Ascending aorta (tissue), 2 donors: ENCODE results near the gene COQ5. TPM values are rescaled to one million over a fixed set of nuclear protein-coding genes. Genes with fewer than 3 reads are reported as not detected.

Experiments used
- DNase-seq, 2 donors: peaks; one replicate each; pipeline ENCODE4 v3.0.0-alpha.2; 2019; ENCODE audit warnings: low spot score in 2 of 2
- H3K27ac ChIP-seq, 2 donors: fragments of 200-600 bp; sonication (generic); one replicate each; pipeline ENCODE4 v1.5.1; 2016 to 2017; ENCODE audit warnings: mild to moderate bottlenecking in 1 of 2
- H3K27me3 ChIP-seq: fragments of 200-600 bp; sonication (generic); one replicate; pipeline ENCODE4 v1.5.1; 2017
- H3K36me3 ChIP-seq, 2 donors: fragments of 200-600 bp; sonication (generic); one replicate each; pipeline ENCODE4 v1.5.1; 2016
- H3K4me1 ChIP-seq, 2 donors: fragments of 200-600 bp; sonication (generic); one replicate each; pipeline ENCODE4 v1.5.1; 2016 to 2017; ENCODE audit warnings: mild to moderate bottlenecking in 1 of 2
- H3K4me3 ChIP-seq, 2 donors: fragments of 200-600 bp; sonication (generic); one replicate each; pipeline ENCODE4 v1.5.1; 2016 to 2017; ENCODE audit warnings: mild to moderate bottlenecking in 1 of 2
- H3K9me3 ChIP-seq, 2 donors: fragments of 200-600 bp; sonication (generic); one replicate each; pipeline ENCODE4 v1.5.1; 2016
- CTCF ChIP-seq, 3 experiments: fragments of 200-600 bp in 2 of 3; fragments of 450-650 bp in 1 of 3; sonication (generic) in 2 of 3; IDR thresholded peaks; one replicate each; pipeline ENCODE4 v1.5.1; 2016 to 2019; ENCODE audit warnings: antibody characterized with exemption in 3 of 3, mild to moderate bottlenecking in 1 of 3, moderate library complexity in 1 of 3
- intact Hi-C: fragments of 100-400 bp; cut with DNase I; formaldehyde crosslinking; loops from one replicate; pipeline ENCODE4 v1.15.1; 2023
- total RNA-seq: library from RNA; depleted of rRNA; stranded (reverse); fragments of >200 nt; gene quantifications from one replicate; pipeline ENCODE4 v1.1.0, GENCODE V29; 2016

COQ5 gene
- total RNA-seq, 1 donor from 2014 or later: 5.9 TPM

GRCh38 chr12:120485961-120486881 is 42.7 kb downstream of the COQ5 start:
- Histone ChIP-seq H3K27ac (no peak overlapping the region), H3K4me1 (no peaks in the 10 kb centered on the region), H3K27me3 (no peaks in the 10 kb centered on the region), H3K9me3 (no peaks in the 10 kb centered on the region), H3K36me3 (peaks cover 0 to 9% of the 10 kb centered on the region in 2 donors), H3K4me3 (no peak overlapping the region)
- TF ChIP-seq CTCF (IDR thresholded peaks at IDR 0.05): no peak
- intact Hi-C loops: no loop called here
- DNase-seq: no peak

DNA sequence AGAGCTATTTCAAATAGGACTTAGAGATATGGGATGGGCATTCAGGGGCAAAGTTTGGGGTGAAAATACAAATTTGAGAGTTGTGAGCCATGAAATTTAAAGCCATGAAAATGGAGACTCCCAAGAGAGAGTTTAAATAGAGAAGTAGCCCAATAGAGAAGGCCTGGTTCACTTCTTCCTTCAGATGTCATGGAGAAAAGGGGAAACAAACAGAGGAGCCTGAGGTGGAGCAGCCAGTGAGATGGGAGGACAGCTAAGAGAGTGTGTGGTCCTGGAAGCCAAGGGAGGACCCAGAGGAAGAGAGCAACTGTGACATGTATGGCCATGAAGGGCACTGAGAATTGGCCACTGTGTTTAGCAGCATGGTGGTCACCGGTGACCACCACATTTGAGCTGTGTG is 45.3 kb downstream of the COQ5 start:
- Histone ChIP-seq H3K27ac (no peak overlapping the region), H3K9me3 (no peaks in the 10 kb centered on the region), H3K4me1 (no peaks in the 10 kb centered on the region), H3K36me3 (peaks cover 0 to 9% of the 10 kb centered on the region in 2 donors), H3K27me3 (no peaks in the 10 kb centered on the region), H3K4me3 (no peak overlapping the region)
- no peak for TF ChIP-seq CTCF (IDR thresholded peaks at IDR 0.05)
- no peak for DNase-seq
- intact Hi-C loops: no loop called here

GRCh38 chr12:120481022-120481767 is 47.8 kb downstream of the COQ5 start:
- intact Hi-C loops: no loop called here
- DNase-seq: no peak
- Histone ChIP-seq H3K4me1 (no peaks in the 10 kb centered on the region), H3K36me3 (peaks cover 0 to 9% of the 10 kb centered on the region in 2 donors), H3K9me3 (no peaks in the 10 kb centered on the region), H3K27ac (no peak overlapping the region), H3K27me3 (no peaks in the 10 kb centered on the region), H3K4me3 (no peak overlapping the region)
- TF ChIP-seq CTCF (IDR thresholded peaks at IDR 0.05): no peak

DNA sequence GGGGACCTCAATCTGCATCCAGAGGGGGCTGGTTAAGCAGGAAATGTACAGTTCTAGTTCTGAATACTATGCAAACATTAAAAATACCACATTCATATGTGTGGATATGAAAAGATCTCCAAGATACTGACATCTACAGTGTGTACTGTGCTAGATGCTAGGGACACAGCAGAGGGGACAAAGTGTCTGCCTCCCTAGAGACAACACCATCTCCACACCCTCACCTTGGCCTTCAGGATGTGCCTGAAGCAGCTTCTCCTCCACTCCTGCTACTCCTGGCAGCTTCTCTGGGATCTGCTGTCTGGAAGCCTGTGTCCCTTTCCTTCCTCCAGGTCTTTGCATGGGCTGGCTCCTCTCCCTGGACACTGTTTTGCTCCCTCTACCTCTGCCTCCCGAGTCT is 48.7 kb downstream of the COQ5 start:
- no peak overlapping the region for H3K4me3 ChIP-seq
- no peak for TF ChIP-seq CTCF (IDR thresholded peaks at IDR 0.05)
- H3K27me3 ChIP-seq: no peaks in the 10 kb centered on the region
- DNase-seq: no peak
- no peak overlapping the region for H3K27ac ChIP-seq
- H3K36me3 ChIP-seq: peaks cover 0 to 9% of the 10 kb centered on the region in 2 donors
- no peaks in the 10 kb centered on the region for H3K9me3 ChIP-seq
- H3K4me1 ChIP-seq: no peaks in the 10 kb centered on the region
- intact Hi-C loops: no loop called here

DNA sequence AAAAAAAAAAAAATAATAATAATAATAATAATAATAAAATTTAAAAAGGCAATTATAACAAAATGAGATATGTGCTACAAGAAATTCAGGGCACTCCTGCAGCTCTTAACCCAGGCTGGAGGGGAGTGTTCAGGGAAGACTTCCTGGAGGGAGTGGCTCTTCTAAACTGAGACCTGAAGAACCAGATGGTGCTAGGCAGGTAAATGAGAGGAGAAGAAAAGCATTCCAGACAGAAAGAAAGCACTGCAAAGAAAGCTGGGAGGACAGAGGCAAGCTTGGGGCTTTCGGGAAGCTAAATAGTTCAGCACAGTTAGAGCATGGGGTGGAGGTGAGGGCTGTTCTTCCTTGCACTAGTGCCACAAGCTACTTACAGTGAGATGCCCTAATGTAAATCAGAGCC is 49.5 kb downstream of the COQ5 start:
- DNase-seq: no peak
- H3K9me3 ChIP-seq: no peaks in the 10 kb centered on the region
- H3K36me3 ChIP-seq: peaks cover 0 to 9% of the 10 kb centered on the region in 2 donors
- no peak for TF ChIP-seq CTCF (IDR thresholded peaks at IDR 0.05)
- H3K4me1 ChIP-seq: no peaks in the 10 kb centered on the region
- no peaks in the 10 kb centered on the region for H3K27me3 ChIP-seq
- intact Hi-C loops: no loop called here
- H3K4me3 ChIP-seq: no peak overlapping the region
- no peak overlapping the region for H3K27ac ChIP-seq
